ELR (cell line): Measurements from ENCODE around the gene CASQ2.

Experiments used
- DNase-seq: peaks from one replicate; pipeline ENCODE4 v3.0.0-alpha.2; 2015; ENCODE audit warnings: low read depth

Gene CASQ2

DNA sequence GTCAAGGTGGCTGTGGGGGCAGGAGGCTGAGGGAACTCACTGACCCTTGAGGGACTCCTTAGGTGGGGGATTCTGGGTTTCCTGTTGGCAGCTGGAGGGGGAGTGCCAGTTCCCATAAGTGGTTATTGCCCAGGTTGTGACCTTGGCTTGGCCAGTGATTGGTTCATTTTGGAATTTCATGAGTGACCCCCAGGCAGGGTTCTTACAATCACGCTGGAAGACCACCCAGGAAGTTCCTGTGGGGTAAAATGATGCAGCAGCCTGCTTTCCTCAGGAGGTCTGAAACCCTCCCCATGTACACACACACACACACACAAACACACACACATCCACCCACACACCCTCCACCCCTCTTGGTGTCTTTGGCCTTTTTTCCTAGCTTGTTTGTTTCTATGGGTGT, 109.9 kb downstream of the CASQ2 start:
- no peak for DNase-seq

DNA sequence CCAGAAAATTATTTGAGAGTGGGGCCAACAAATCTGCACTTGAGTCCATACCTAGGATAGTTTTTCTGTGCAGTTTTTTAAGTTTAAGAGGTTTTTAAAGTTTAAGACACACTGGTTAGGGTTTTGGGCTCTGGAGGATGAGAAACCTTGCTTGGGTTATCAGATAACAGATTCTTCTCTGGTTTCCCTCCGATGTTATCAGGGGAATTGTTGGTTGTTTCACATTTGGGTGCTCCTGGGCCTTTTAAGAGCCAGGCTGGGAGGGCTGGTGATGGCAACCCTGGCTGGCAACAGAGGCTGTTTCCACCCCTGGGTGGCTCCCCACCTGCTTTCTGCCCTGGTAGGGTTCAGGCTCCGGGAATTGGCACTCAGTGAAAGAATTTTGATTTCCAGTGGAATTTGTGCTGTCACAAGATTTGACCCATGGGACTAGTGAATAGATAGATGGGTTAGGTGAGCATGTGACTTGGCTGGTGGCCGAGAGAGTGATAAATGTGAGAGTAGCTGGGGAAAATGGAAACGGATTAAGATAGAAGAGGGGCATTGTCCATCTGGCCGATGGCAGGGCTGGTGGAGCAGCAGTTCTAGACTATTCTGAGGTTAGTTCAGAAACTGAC, 111.9 kb downstream of the CASQ2 start:
- no peak for DNase-seq

DNA sequence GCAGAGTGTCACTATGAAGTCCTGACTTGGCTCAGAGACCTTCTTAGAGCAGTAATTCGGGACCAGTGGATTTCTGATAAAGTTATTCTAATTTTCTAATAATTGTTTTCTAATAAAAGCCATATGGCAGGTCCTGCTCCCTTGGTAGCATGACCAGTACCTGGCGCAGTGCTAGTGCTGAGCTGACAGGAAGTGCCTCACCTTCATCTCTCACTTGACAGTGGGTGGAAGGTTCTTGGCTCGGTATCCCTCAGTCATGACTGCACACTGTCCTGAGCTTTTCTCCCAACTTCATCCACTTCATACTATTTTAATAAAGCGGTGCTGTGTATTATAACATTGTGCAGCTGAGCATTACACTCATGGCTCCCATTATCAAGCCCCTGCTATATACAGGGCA, 112.6 kb downstream of the CASQ2 start:
- no peak for DNase-seq

GRCh38 chr1:115655306-115655663, 113.2 kb downstream of the CASQ2 start:
- DNase-seq: no peak

GRCh38 chr1:115654663-115655305, 113.7 kb downstream of the CASQ2 start:
- DNase-seq: no peak

GRCh38 chr1:115654125-115654524, 114.4 kb downstream of the CASQ2 start:
- no peak for DNase-seq

GRCh38 chr1:115652236-115652788, 116.2 kb downstream of the CASQ2 start:
- no peak for DNase-seq

DNA sequence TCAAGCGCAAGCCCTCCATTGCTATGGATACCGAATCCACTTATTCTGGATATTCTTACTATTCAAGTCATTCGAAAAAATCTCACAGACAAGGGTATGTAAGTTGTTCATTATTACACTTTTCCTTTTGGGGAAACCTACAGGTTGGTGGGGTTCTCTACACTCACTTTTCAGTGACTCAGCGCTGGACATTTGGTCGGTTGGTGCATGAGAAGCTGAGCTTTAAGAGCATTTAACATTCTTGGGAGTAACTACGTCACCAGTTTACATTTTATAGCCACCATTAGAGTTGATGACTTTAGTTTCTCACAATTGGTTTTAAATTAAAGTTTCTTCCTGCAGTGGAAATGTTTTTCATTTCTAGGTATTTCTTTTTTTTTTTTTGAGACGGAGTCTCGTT, 117.1 kb downstream of the CASQ2 start:
- no peak for DNase-seq

GRCh38 chr1:115650961-115651360, 117.6 kb downstream of the CASQ2 start:
- DNase-seq: no peak
